Fibroblast of villous mesenchyme (primary cell): ENCODE data around the gene CCDC43. TPM values are rescaled to one million over a fixed set of nuclear protein-coding genes. Genes with fewer than 3 reads are reported as not detected.
"Not testable (repeated sequence)": the region's sequence is repeated elsewhere in the genome, so short reads cannot be mapped to it uniquely, and the experiment has no call there.

Experiments used
- DNase-seq: peaks from one replicate; pipeline ENCODE4 v3.0.0-alpha.2; 2010; ENCODE audit warnings: low read depth
- H3K4me3 ChIP-seq: 2 replicates; pipeline ENCODE4 v1.5.1; 2011; ENCODE audit warnings: low read depth, mild to moderate bottlenecking, low read length
- CTCF ChIP-seq: IDR thresholded peaks from 2 replicates; pipeline ENCODE4 v1.5.1; 2012; ENCODE audit warnings: low read depth, mild to moderate bottlenecking, low read length; ENCODE audit not compliant: insufficient read depth
- total RNA-seq: library from RNA; depleted of rRNA; stranded (reverse); fragments of >200 nt; gene quantifications from 2 replicates; pipeline ENCODE4 v1.2.3, GENCODE V29; 2012

CCDC43 gene
- total RNA-seq, 1 donor: 52.2 TPM

- no peak for TF ChIP-seq CTCF
- peak; percentile 4 for DNase-seq
These were observed 700 bp downstream of the CCDC43 start for GRCh38 chr17:44688675-44689476.

GRCh38 chr17:44688200-44688599 lies 1.4 kb downstream of the CCDC43 start:
- H3K4me3 ChIP-seq: no peak overlapping the region
- TF ChIP-seq CTCF: no peak
- DNase-seq: no peak

More at GRCh38 chr17:44688675-44689476, 700 bp downstream of the CCDC43 start:
- H3K4me3 ChIP-seq: peak overlapping the region; percentile 100

GRCh38 chr17:44687756-44688155 lies 1.8 kb downstream of the CCDC43 start:
- no peak for DNase-seq
- no peak overlapping the region for H3K4me3 ChIP-seq
- TF ChIP-seq CTCF: no peak

GRCh38 chr17:44683303-44683702 lies 6.3 kb downstream of the CCDC43 start:
- not testable (repeated sequence) for H3K4me3 ChIP-seq, DNase-seq

GRCh38 chr17:44677136-44677535 lies 12.4 kb downstream of the CCDC43 start:
- peak; percentile 78 for DNase-seq
- H3K4me3 ChIP-seq: no peak overlapping the region
- TF ChIP-seq CTCF: no peak

GRCh38 chr17:44673893-44674292 lies 15.7 kb downstream of the CCDC43 start:
- TF ChIP-seq CTCF: no peak
- peak; percentile 80 for DNase-seq
- H3K4me3 ChIP-seq: no peak overlapping the region

- H3K4me3 ChIP-seq: no peak overlapping the region
- TF ChIP-seq CTCF: peak; percentile 70
- peak; percentile 46 for DNase-seq
These were observed 17.0 kb downstream of the CCDC43 start for GRCh38 chr17:44672479-44673093.
